GM13976 (cell line): ENCODE results near the gene SCUBE2.

Source experiments
- DNase-seq: peaks from one replicate; pipeline ENCODE4 v3.0.0; 2012; ENCODE audit warnings: low spot score
- CTCF ChIP-seq: IDR thresholded peaks from 2 replicates; pipeline ENCODE4 v1.5.1; 2012; ENCODE audit warnings: borderline replicate concordance, mild to moderate bottlenecking; ENCODE audit not compliant: insufficient read depth; ENCODE audit errors: extremely low read depth, missing control alignments, control extremely low read depth
- in situ Hi-C: fragments of 300-500 bp; cut with MboI; formaldehyde crosslinking; loops from one replicate; pipeline ENCODE4 v1.12.0; 2022; ENCODE audit warnings: low sequenced_read_pairs, mixed read lengths, inconsistent platforms; ENCODE audit not compliant: unreplicated experiment

Gene SCUBE2

GRCh38 chr11:9091044-9091922 lies at the start of gene SCUBE2:
TSS of gene SCUBE2 (minus strand) at chr11:9091599. CDS start at chr11:9091528, 71 bp downstream.
- in situ Hi-C loops = no loop called here
- no peak for TF ChIP-seq CTCF
- peak; percentile 60 for DNase-seq

- DNase-seq = no peak
- in situ Hi-C loops = no loop called here
- no peak for TF ChIP-seq CTCF
Measured at GRCh38 chr11:9141186-9141585, 49.8 kb upstream of the SCUBE2 start.

- DNase-seq = no peak
- in situ Hi-C loops = no loop called here
- TF ChIP-seq CTCF = no peak
Measured at GRCh38 chr11:9139628-9140357, 48.4 kb upstream of the SCUBE2 start.

- DNase-seq = no peak
- no peak for TF ChIP-seq CTCF
Measured at GRCh38 chr11:9138612-9139579, 47.5 kb upstream of the SCUBE2 start.

GRCh38 chr11:9138133-9138453 lies 46.7 kb upstream of the SCUBE2 start:
- no peak for DNase-seq
- in situ Hi-C loops = no loop called here
- TF ChIP-seq CTCF = no peak

More at GRCh38 chr11:9138612-9139579, 47.5 kb upstream of the SCUBE2 start:
- in situ Hi-C loops = no loop called here

GRCh38 chr11:9137293-9138132 lies 46.1 kb upstream of the SCUBE2 start:
- in situ Hi-C loops = no loop called here
- peak; percentile 71 for DNase-seq
- TF ChIP-seq CTCF = peak; percentile 95
